HG03565 (cell line): ENCODE data around the gene TACC2.

ENCODE experiments used
- ATAC-seq: cut with Tn5 transposase; IDR thresholded peaks from one replicate; pipeline ENCODE4 v1.9.1; 2021; ENCODE audit warnings: mild to moderate bottlenecking, moderate library complexity; ENCODE audit not compliant: unreplicated experiment

Gene TACC2

DNA sequence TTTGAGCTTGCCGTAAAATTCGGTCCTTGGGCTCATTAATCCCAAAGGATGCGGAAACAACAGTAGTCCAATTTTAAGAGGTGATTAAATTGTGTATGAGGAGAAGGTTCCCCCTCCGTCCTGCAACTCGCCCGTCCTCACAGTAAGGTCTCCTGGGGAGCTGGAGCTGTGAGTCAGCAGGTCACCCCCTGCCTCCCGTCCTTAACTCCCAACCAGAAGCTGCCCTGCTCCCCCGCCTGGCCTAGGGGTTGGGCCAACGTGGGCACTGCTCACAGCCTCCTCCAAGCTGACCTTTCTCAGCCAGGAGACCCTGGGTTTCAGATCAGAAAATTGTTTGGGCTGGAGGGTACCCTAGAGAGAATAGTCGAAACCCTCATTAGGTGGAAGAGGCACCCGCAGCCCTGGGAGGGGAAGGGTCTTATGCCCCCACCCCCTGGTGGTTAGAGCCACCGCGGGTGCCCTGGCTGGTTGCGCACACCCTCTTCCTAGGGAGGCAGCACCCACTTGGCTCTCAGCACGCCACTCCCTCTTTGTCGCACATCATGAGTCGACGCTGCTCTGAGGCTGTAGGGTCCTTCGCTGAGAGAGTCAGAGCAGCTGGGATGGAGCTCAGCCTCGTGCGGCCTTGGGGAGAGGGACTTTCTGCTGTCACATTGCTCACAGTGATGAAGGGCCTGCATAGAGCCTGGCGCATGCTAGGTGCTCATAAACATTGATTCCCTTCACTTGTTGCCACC, 131.2 kb downstream of the TACC2 start:
- ATAC-seq: no peak

GRCh38 chr10:122121059-122121458, 132.1 kb downstream of the TACC2 start:
- no peak for ATAC-seq

GRCh38 chr10:122122493-122122892, 133.5 kb downstream of the TACC2 start:
- ATAC-seq: no peak

- ATAC-seq: no peak
These were observed 134.2 kb downstream of the TACC2 start for GRCh38 chr10:122123186-122123585.

- no peak for ATAC-seq
These were observed 135.4 kb downstream of the TACC2 start for GRCh38 chr10:122124342-122124741.

- no peak for ATAC-seq
These were observed 135.8 kb downstream of the TACC2 start for GRCh38 chr10:122124808-122125207.

DNA sequence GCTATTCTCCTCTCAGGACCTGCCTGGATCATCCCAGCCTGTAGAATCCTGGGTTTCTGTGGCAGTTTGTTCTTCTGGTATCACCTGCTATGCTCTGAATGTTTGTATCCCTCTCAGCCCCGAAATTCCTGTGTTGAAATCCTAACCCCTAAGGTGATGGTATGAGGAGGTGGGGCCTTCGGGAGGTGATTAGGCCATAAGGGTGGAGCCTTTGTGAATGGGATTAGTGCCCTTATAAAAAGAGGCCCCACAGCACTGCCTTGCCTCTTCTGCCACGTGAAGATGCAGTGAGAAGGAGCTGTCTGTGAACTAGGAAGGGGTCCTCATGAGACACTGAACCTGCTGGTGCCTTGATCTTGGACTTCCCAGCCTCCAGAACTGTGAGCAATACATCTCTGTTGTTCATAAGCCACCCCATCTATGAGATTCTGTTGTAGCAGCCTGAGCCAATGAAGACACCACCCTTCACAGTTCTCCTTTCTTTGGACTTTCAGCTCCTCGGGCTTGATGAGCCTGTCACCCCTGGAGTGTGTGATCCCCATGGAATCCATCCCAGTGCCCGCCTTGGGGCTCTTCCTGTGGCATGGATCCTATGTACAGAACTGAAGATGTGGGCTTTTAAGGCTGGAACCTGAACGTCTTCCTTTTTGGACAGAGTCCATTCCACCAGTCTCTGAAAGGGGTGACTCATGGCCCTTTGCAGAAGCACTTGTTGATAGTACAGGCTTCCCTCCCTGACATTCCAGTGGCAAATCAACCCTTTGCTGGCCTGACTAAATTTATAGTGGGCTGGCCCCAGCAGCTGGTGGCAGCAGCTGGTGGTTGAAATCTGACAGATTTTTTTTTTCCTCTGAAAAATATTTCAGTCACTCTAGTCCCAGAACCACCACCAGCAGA, 138.0 kb downstream of the TACC2 start:
- no peak for ATAC-seq

DNA sequence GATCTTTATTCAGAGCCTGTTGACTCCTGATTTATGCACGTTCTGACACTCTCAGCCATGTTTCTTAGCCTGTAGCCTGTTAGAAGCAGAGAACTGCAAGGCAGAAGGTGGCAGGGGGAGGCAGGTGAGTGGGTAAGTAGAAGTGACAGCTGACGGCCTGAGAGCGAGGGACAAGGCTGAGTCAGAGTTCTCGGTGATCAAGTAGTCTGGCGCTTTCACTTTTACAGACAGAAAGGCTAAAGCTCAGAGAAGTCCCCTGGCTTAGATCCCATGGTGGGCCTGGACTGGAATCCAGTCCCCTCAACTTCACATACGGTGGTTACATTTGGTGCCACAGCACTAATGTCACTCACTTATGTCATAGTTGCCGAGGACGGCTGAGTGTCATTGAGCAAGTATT, 139.0 kb downstream of the TACC2 start:
- no peak for ATAC-seq

- ATAC-seq: no peak
These were observed 139.4 kb downstream of the TACC2 start for GRCh38 chr10:122128357-122128756.

- no peak for ATAC-seq
These were observed 141.6 kb downstream of the TACC2 start for GRCh38 chr10:122130474-122131110.

DNA sequence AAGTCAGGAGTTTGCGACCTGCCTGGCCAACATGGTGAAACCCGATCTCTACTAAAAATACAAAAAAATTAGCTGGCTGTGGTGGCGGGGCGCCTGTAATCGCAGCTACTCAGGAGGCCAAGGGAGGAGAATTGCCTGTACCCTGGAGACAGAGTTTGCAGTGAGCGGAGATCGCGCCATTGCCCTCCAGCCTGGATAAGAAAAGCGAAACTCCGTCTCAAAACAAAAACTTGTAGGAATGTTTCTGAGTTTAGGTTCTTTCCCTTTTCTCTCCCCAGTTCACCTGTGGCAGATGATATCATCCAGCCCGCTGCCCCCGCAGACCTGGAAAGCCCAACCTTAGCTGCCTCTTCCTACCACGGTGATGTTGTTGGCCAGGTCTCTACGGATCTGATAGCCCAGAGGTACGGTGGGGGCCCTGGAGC, 143.4 kb downstream of the TACC2 start:
- ATAC-seq: no peak

GRCh38 chr10:122132882-122133565, 144.1 kb downstream of the TACC2 start:
- ATAC-seq: no peak

DNA sequence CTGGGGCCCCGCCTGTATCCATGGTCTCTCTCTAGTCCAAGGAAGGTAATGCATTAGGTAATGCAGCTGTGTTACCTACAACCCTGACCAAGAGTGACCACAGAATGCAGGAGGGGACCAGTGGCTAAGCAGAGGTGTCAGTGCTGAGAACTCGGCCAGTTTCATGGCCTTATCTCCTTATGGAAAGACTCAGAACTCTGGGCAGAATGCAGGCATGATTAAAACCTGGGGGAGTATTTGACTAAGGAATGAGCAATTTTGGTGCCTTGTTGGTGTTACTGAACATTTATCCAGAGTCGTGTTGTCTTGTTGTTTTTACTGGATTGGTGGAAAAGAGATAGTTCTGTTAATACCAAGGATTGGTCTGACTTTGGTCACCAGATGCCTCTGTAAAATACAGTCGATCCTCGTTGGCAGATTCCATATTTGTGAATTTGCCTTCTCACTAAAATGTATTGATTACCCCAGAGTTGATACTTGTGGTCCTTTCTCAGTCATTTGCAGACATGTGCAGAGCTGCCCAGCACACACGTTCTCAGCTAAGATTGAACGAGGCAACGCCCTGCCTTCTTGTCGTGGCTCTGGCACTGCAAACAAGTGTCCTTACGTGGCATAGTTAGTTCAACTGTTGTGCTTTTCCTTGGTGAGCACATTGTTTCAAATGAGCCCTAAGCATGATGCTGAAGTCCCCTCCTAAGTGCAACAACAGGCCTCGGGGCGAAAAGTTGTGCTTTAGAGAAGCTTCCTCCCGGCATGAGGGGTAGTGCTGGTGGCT, 146.5 kb downstream of the TACC2 start:
- no peak for ATAC-seq

GRCh38 chr10:122138831-122139625, 150.1 kb downstream of the TACC2 start:
- no peak for ATAC-seq

DNA sequence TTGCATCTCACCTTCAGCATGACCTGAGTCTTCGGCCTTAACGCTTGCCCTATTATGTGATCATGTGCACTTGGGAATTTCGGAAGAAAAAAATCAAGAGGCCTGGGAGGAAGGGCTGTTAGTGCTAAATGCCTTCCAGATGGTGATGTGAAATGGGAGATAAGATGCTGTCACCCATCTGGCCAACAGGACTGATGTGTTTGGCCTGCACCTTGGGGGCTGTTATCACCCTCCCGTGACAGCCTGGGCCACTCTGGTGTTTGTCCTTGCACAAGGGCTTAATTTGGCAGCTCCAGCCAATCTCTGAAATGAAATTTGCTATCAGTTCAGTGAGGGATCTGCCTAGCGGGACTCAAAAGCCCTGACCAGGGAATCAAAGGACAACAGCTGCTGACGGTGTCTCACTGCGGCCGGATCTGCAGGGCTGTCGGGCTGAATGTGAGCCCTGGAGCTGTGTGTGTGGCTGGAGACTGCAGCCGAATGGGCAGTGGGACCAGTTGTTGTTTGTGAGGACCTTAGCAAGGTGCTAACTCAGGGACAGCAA, 150.7 kb downstream of the TACC2 start:
- no peak for ATAC-seq

GRCh38 chr10:122140461-122140902, 151.5 kb downstream of the TACC2 start:
- no peak for ATAC-seq

GRCh38 chr10:122140941-122141623, 152.1 kb downstream of the TACC2 start:
- ATAC-seq: no peak

DNA sequence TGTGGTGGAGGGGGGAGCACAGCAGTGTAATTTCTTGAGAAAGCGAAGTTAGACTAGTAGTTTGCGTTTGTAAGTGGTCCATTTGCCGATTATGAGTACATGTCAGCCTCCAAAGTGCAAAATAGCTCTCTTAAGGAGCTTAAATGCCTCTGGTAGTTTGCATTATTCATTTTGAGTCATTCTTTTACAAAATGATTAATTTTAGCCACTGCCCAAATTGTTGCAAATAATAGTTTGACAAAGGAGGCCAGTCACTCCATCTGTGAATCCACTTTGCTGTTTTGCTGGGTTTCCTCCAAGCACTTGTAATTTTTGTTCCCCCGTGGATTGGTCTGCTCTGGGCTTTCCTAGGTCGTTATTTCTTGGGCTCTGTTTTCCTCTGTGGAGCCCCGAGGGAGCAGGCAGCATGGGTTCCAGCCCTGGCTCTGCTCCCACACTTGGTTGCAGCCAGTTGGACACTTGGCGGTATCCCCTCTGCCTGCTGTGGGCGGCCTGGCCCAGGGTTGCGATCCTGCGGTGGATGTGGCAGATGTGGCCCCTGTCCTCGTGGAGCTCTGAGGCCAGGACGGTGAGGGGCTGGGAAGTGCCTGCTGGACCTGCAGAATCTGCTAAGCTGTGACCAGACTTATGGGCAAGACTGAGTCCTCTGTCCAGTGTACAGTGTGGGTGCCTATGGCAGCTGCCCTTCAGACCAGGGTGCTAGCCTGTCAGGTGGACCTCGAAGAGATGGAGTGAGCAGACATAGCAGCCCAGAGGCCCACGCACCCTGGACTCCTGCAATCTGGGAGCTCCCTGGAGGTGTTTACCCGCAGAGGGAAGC, 153.1 kb downstream of the TACC2 start:
- ATAC-seq: no peak
